ENCODE data around the gene LRRC2. TPM values are rescaled to one million over a fixed set of nuclear protein-coding genes. Genes with fewer than 3 reads are reported as not detected.
"Not testable (repeated sequence)": the region's sequence is repeated elsewhere in the genome, so short reads cannot be mapped to it uniquely, and the experiment has no call there.

Gene LRRC2
- total and polyA plus RNA-seq, 2 donors (not counting 1 experiment from before 2014, with no cell fraction given): 3.8 to 6.0 TPM

GRCh38 chr3:46594723-46595122 lies 28.6 kb upstream of the LRRC2 start:
- H3K4me2 ChIP-seq (ENCODE audit: extremely low read depth, insufficient read depth, low read length): no peak overlapping the region
- no peaks in the 10 kb centered on the region for H3K79me2 ChIP-seq (ENCODE audit: control insufficient read depth, insufficient read depth, low read length)

GRCh38 chr3:46593979-46594378 lies 27.9 kb upstream of the LRRC2 start:
- no peak for DNase-seq (ENCODE audit: low read depth in 2 of 2)
- Histone ChIP-seq H3K36me3 (ENCODE audit: control insufficient read depth, insufficient read depth, low read length) (no peaks in the 10 kb centered on the region), H3K9ac (ENCODE audit: insufficient read depth, low read length) (no peak overlapping the region), H3K27me3 (ENCODE audit: control insufficient read depth, insufficient read depth, low read length) (peaks cover 4% of the 10 kb centered on the region), H3K4me3 (replicated peaks in 1 of 4; ENCODE audit: control extremely low read depth in 1 of 4, insufficient read depth in 1 of 4, low read depth in 3 of 4, low read length in 4 of 4) (no peak overlapping the region), H4K20me1 (ENCODE audit: control insufficient read depth, extremely low read depth, insufficient read depth, low read length) (no peaks in the 10 kb centered on the region), H2AFZ (ENCODE audit: low read length) (no peak overlapping the region), H3K27ac (ENCODE audit: insufficient read depth, low read length) (no peak overlapping the region), H3K9me3 (ENCODE audit: control insufficient read depth, insufficient read depth, low read depth, low read length) (no peaks in the 10 kb centered on the region), H3K4me1 (ENCODE audit: control insufficient read depth, extremely low read depth, insufficient read depth, low read length) (no peaks in the 10 kb centered on the region), H3K79me2 (ENCODE audit: control insufficient read depth, insufficient read depth, low read length) (no peaks in the 10 kb centered on the region), H3K4me2 (ENCODE audit: extremely low read depth, insufficient read depth, low read length) (no peak overlapping the region)
- TF ChIP-seq EZH2 (IDR thresholded peaks at IDR 0.05; ENCODE audit: low read length, missing control alignments) (no peak), CTCF (conservative IDR thresholded peaks at IDR 0.05 in 1 of 2, IDR thresholded peaks at IDR 0.05 in 1 of 2; ENCODE audit: low read depth in 1 of 2, low read length in 2 of 2) (no peak)

More at GRCh38 chr3:46594723-46595122, 28.6 kb upstream of the LRRC2 start:
- Histone ChIP-seq H4K20me1 (ENCODE audit: control insufficient read depth, extremely low read depth, insufficient read depth, low read length) (no peaks in the 10 kb centered on the region), H3K27ac (ENCODE audit: insufficient read depth, low read length) (no peak overlapping the region), H3K36me3 (ENCODE audit: control insufficient read depth, insufficient read depth, low read length) (no peaks in the 10 kb centered on the region), H3K4me1 (ENCODE audit: control insufficient read depth, extremely low read depth, insufficient read depth, low read length) (no peaks in the 10 kb centered on the region), H3K4me3 (replicated peaks in 1 of 4; ENCODE audit: control extremely low read depth in 1 of 4, insufficient read depth in 1 of 4, low read depth in 3 of 4, low read length in 4 of 4) (no peak overlapping the region), H3K9ac (ENCODE audit: insufficient read depth, low read length) (no peak overlapping the region), H2AFZ (ENCODE audit: low read length) (no peak overlapping the region), H3K9me3 (ENCODE audit: control insufficient read depth, insufficient read depth, low read depth, low read length) (no peaks in the 10 kb centered on the region), H3K27me3 (ENCODE audit: control insufficient read depth, insufficient read depth, low read length) (peaks cover 4% of the 10 kb centered on the region)
- TF ChIP-seq EZH2 (IDR thresholded peaks at IDR 0.05; ENCODE audit: low read length, missing control alignments): no peak
- DNase-seq (ENCODE audit: low read depth in 2 of 2): no peak

- Histone ChIP-seq H3K9me3 (ENCODE audit: control insufficient read depth, insufficient read depth, low read depth, low read length) (no peaks in the 10 kb centered on the region), H3K4me3 (replicated peaks in 1 of 4; ENCODE audit: control extremely low read depth in 1 of 4, insufficient read depth in 1 of 4, low read depth in 3 of 4, low read length in 4 of 4) (no peak overlapping the region), H3K36me3 (ENCODE audit: control insufficient read depth, insufficient read depth, low read length) (no peaks in the 10 kb centered on the region), H3K79me2 (ENCODE audit: control insufficient read depth, insufficient read depth, low read length) (no peaks in the 10 kb centered on the region), H3K4me2 (ENCODE audit: extremely low read depth, insufficient read depth, low read length) (no peak overlapping the region), H3K27me3 (ENCODE audit: control insufficient read depth, insufficient read depth, low read length) (peaks cover 4% of the 10 kb centered on the region), H3K4me1 (ENCODE audit: control insufficient read depth, extremely low read depth, insufficient read depth, low read length) (no peaks in the 10 kb centered on the region), H3K27ac (ENCODE audit: insufficient read depth, low read length) (no peak overlapping the region), H2AFZ (ENCODE audit: low read length) (no peak overlapping the region), H4K20me1 (ENCODE audit: control insufficient read depth, extremely low read depth, insufficient read depth, low read length) (no peaks in the 10 kb centered on the region), H3K9ac (ENCODE audit: insufficient read depth, low read length) (no peak overlapping the region)
- no peak for TF ChIP-seq EZH2 (IDR thresholded peaks at IDR 0.05; ENCODE audit: low read length, missing control alignments)
- no peak for TF ChIP-seq CTCF (conservative IDR thresholded peaks at IDR 0.05 in 1 of 2, IDR thresholded peaks at IDR 0.05 in 1 of 2; ENCODE audit: low read depth in 1 of 2, low read length in 2 of 2)
- no peak for DNase-seq (ENCODE audit: low read depth in 2 of 2)
Observed at GRCh38 chr3:46593274-46593862, 27.3 kb upstream of the LRRC2 start.

- H3K27ac ChIP-seq (ENCODE audit: insufficient read depth, low read length); H4K20me1 ChIP-seq (ENCODE audit: control insufficient read depth, extremely low read depth, insufficient read depth, low read length); H3K4me1 ChIP-seq (ENCODE audit: control insufficient read depth, extremely low read depth, insufficient read depth, low read length); H3K4me2 ChIP-seq (ENCODE audit: extremely low read depth, insufficient read depth, low read length); H2AFZ ChIP-seq (ENCODE audit: low read length); H3K4me3 ChIP-seq (replicated peaks in 1 of 4; ENCODE audit: control extremely low read depth in 1 of 4, insufficient read depth in 1 of 4, low read depth in 3 of 4, low read length in 4 of 4); H3K79me2 ChIP-seq (ENCODE audit: control insufficient read depth, insufficient read depth, low read length); DNase-seq (ENCODE audit: low read depth in 2 of 2); H3K9ac ChIP-seq (ENCODE audit: insufficient read depth, low read length); H3K27me3 ChIP-seq (ENCODE audit: control insufficient read depth, insufficient read depth, low read length); H3K9me3 ChIP-seq (ENCODE audit: control insufficient read depth, insufficient read depth, low read depth, low read length); H3K36me3 ChIP-seq (ENCODE audit: control insufficient read depth, insufficient read depth, low read length): not testable (repeated sequence)
Observed at GRCh38 chr3:46587268-46587667, 21.2 kb upstream of the LRRC2 start.
